GM15510 (cell line): Measurements from ENCODE around the gene TFAM.

Source experiments
- POLR2A ChIP-seq: IDR thresholded peaks from 3 replicates; pipeline ENCODE4 v1.6.1; 2011; ENCODE audit warnings: borderline replicate concordance; ENCODE audit not compliant: insufficient read length; ENCODE audit errors: extremely low read depth

TFAM gene

GRCh38 chr10:58397830-58398229 lies 12.6 kb downstream of the TFAM start:
- TF ChIP-seq POLR2A: no peak

DNA sequence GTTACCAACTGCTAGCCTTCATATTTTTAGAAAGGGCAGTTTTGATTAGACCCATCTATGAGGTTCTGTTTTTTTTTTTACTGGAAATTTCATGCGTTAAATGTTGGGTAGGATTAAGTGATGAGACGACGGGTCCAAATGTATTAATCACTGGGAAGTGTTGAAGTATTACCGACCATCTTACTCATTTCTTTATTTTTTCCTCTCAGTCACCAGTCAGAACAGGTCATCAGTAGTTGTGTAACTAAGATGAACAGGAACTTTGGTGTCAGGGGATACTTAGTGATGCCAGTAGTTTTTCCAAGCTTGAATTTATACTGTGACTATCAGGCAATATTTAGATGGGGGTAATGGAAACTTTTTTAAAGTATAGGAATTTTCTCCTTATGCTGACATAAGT lies 14.2 kb downstream of the TFAM start:
- TF ChIP-seq POLR2A: no peak

DNA sequence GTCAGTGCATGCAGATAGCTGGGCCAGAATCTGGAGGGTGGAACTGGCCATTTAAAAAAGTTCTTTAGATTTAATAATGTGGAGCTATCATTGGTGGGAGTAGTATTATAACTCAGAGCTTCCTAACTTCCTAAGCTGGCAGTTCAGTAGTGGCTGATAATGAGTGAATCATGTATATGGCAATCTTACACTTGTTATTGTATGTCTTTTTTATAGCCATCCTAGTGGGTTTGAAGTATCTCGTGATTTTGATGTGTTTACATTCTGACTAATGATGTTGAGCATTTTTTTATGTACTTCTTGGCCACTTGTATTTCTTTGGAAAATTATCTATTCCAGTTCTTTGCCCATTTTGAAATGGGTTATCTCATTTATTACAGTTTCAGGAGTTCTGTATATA lies 15.4 kb downstream of the TFAM start:
- TF ChIP-seq POLR2A: no peak

GRCh38 chr10:58404001-58404400 lies 18.8 kb downstream of the TFAM start:
- no peak for TF ChIP-seq POLR2A

GRCh38 chr10:58409956-58410610 lies 24.9 kb downstream of the TFAM start:
- TF ChIP-seq POLR2A: no peak

- no peak for TF ChIP-seq POLR2A
These were observed 27.3 kb downstream of the TFAM start for GRCh38 chr10:58412502-58412961.

DNA sequence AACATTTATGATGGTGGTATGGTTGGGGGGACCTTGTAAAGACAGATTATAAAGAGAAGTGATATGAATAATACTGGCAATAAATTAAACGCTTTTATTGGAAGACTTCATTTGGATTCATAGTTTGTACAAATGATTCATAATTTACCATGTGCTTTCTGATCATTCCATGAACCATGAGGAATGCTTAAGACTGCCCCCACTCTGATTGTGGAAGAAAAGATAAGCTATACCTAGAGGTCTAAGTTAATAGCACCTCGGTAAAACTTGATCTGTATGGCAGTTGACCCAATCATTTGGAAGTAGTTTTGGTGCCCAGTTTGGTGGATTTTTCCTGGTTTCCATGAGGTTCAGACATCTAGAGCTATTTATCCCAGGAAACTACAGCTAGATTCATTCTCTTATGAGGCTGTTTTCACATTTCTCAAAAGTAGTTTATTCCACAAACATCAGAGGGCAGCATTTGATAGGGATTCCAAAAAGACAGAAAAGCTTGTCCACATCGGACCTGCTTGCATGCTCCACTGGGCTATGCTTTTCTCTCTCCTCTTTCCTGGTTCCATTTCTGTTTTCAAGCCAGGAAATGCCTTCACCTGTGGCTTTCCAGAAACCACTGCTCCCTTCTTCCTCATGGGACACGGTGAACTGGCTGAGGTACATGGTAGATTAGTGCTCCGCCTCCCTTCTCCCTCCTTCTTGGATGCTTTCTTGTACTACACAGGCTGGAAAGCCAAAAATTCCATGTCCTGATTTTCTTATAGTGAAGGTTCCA lies 29.2 kb downstream of the TFAM start:
- TF ChIP-seq POLR2A: no peak

GRCh38 chr10:58415757-58416156 lies 30.5 kb downstream of the TFAM start:
- no peak for TF ChIP-seq POLR2A

- TF ChIP-seq POLR2A: no peak
These were observed 39.0 kb downstream of the TFAM start for GRCh38 chr10:58424176-58424575.

DNA sequence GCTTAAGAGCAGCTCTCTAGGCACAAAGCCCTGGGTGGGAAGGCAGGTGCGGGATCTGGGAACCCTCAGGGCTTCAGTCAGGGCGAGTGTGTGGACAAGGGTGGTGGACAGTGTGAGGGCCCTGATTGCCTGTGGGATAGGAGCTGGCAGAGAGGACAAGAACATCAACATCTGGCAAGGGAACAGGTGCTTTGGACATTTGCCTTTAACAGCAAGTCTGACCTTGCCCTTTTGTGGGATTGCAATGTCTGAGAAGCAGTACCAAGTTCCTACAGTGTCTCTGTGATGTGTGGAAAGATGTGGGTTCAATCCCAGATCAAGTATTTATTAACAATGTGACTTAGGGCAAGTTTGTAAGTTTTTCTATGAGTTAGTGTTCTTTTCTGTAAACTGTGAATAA lies 46.7 kb downstream of the TFAM start:
- TF ChIP-seq POLR2A: no peak

GRCh38 chr10:58433066-58433465 lies 47.9 kb downstream of the TFAM start:
- TF ChIP-seq POLR2A: no peak

DNA sequence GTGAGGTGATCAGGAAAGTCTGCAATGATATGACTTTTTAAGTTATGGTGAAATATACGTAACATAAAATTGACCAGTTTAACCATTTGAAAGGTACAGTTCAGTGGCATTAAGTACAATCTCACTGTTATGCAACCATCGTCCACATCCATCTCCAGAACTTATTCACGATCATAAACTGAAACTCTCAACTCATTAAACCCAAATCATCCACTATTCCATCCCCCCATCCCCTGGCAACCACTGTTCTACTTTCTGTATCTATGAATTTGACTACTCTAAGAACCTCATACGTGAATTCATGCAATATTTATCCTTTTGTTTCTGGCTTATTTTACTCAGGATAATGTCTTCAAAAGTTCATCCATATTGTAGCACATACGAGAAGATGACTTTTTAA lies 48.4 kb downstream of the TFAM start:
- no peak for TF ChIP-seq POLR2A

- no peak for TF ChIP-seq POLR2A
These were observed 50.2 kb downstream of the TFAM start for GRCh38 chr10:58435297-58435985.

DNA sequence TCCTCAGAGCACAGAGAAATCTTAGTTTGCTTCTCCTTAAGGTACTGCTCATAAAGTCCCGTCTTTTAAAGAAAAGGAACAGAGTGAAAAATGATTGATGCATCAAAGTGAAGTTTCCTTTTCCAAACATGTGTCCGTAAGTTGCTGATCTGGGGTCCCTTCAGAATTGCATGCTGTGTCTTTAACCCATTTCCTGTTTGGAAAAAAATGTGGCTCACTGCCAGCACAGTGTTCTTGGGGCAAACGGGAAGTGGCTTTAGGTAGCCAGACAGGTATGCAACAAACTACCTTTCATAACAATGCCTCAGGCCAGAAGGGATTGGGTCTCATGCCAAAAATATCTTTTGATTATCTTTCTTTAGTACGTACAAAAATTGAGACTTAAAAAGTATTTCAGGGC lies 50.9 kb downstream of the TFAM start:
- TF ChIP-seq POLR2A: no peak

DNA sequence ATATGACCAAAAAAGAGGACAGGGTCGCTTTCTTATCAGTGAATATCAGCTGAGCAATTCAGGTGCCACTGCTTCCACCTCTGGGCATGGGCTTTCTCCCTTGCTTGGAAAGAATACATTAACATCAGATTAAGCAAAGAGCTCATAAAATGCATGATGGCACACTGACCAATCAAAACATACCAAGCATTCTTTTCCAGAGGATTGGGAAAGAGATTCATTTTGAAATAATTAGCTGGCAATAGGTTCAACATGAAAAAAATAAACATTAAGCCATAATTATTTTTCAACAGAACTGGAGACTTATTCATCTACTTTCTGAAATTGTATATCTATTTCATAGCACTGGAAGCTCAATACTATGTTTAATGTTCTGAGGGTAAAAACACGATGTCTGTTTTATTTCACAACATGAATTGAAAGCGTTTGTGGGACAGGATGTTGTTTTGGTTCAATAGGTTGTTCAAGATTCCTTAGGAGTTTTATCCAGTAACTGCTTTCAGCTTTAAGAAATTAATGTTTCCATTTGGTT lies 53.2 kb downstream of the TFAM start:
- TF ChIP-seq POLR2A: no peak

GRCh38 chr10:58438986-58439385 lies 53.8 kb downstream of the TFAM start:
- no peak for TF ChIP-seq POLR2A

- TF ChIP-seq POLR2A: no peak
These were observed 54.6 kb downstream of the TFAM start for GRCh38 chr10:58439632-58440364.
